Measurements from ENCODE around the gene HOXD13.

Gene HOXD13

GRCh38 chr2:176096986-176097819 is 4.7 kb downstream of the HOXD13 start:
- H3K27me3 ChIP-seq (ENCODE audit: low read length) = no peaks in the 10 kb centered on the region
- peak overlapping the region; percentile 42 for H3K4me3 ChIP-seq (ENCODE audit: insufficient read depth, low read length, poor library complexity, severe bottlenecking)
- H3K79me2 ChIP-seq (ENCODE audit: insufficient read depth, low read length) = no peaks in the 10 kb centered on the region
- H3K4me2 ChIP-seq (ENCODE audit: low read depth, low read length, poor library complexity, severe bottlenecking) = peak overlapping the region; percentile 67
- H4K20me1 ChIP-seq (ENCODE audit: low read depth, low read length) = no peaks in the 10 kb centered on the region
- no peak overlapping the region for H3K27ac ChIP-seq (ENCODE audit: low read depth, low read length)
- H2AFZ ChIP-seq (ENCODE audit: low read depth, low read length, severe bottlenecking) = peak overlapping the region; percentile 96
- H3K9me3 ChIP-seq (ENCODE audit: insufficient read depth, low read length) = no peaks in the 10 kb centered on the region
- TF ChIP-seq, protein P1, sequence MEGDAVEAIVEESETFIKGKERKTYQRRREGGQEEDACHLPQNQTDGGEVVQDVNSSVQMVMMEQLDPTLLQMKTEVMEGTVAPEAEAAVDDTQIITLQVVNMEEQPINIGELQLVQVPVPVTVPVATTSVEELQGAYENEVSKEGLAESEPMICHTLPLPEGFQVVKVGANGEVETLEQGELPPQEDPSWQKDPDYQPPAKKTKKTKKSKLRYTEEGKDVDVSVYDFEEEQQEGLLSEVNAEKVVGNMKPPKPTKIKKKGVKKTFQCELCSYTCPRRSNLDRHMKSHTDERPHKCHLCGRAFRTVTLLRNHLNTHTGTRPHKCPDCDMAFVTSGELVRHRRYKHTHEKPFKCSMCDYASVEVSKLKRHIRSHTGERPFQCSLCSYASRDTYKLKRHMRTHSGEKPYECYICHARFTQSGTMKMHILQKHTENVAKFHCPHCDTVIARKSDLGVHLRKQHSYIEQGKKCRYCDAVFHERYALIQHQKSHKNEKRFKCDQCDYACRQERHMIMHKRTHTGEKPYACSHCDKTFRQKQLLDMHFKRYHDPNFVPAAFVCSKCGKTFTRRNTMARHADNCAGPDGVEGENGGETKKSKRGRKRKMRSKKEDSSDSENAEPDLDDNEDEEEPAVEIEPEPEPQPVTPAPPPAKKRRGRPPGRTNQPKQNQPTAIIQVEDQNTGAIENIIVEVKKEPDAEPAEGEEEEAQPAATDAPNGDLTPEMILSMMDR (IDR thresholded peaks at IDR 0.05; ENCODE audit: insufficient read depth, low read length, poor library complexity, severe bottlenecking) = peak; percentile 26
- no peak for TF ChIP-seq EZH2phosphoT487 (conservative IDR thresholded peaks at IDR 0.05; ENCODE audit: low read length)
- no peaks in the 10 kb centered on the region for H3K36me3 ChIP-seq (ENCODE audit: low read length)
- no peaks in the 10 kb centered on the region for H3F3A ChIP-seq (ENCODE audit: insufficient read depth)
- H3K9me2 ChIP-seq (replicated peaks; ENCODE audit: insufficient read depth, low read length) = no peaks in the 10 kb centered on the region
- peak overlapping the region; percentile 47; the same call in 1 of the 2 replicates for H3K9ac ChIP-seq (ENCODE audit: low read length)

DNA sequence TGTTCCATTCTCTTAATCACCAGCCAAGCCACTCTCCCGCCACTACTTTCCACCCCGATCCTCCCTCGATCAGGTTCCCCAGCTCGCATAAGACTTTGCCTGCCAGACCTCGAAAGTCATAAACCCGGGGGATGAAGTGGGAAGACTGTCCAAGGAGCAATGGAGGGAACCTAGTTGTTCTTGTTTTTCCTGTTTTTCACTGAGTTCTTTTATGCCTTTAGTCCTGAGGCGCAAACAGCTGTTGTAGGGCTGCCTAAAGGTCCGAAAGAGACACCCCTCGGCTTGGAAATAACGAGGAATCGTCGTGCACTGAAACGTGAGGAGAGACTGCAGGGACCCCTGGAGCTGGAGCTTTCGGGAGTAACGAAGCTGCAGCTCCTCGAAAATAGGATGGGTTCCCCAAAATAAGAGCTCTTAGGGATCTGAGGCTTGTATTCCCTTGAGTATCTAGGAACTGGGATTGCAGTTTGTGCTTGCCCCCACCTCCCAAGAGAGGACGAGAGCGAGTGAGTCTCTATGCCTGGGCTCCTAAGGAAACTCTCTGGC is 5.4 kb downstream of the HOXD13 start:
- H3K27me3 ChIP-seq (ENCODE audit: low read length) = no peaks in the 10 kb centered on the region

DNA sequence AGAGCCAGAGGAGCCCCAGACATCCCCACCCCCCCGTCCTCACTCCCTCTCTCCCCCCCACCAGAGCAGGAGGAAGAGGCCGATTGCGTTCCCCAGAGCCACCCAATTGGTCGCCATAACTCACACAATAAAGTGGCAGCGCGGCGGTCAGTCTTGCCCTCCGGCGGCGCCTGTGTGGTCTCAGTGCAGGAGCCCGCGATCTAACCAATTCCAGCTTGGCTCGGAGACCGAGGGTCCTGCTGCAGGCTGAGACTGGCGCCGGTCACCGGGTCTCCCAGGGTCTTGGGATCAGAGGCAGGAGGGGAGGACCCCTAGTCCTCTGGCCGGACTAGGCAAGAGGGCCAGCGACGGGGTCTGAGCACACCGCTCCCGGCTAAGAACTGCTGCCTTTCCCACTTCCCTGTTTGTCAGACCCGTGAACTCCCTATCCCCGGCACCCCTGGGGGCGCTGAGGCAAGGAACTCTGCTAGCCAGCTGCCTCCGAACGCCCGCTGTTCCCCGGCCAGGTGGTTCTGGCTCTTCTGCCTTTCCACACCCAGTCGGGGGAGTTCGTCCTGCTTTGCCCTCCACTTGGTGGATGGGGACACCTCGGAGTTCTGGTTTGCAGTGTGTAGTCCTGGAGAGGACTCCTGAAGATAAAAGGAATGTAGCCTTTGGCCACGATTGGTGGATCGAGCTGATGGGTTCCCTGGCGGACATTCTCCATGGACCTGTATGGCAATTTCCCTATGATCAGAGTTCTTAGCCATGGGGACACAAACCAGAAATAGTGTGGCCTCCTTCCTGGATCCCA is 6.0 kb downstream of the HOXD13 start:
- Histone ChIP-seq H3K4me2 (ENCODE audit: low read depth, low read length, poor library complexity, severe bottlenecking) (no peak overlapping the region), H3K27ac (ENCODE audit: low read depth, low read length) (no peak overlapping the region), H3K4me3 (ENCODE audit: insufficient read depth, low read length, poor library complexity, severe bottlenecking) (no peak overlapping the region), H3K9me3 (ENCODE audit: insufficient read depth, low read length) (no peaks in the 10 kb centered on the region), H3K79me2 (ENCODE audit: insufficient read depth, low read length) (no peaks in the 10 kb centered on the region), H2AFZ (ENCODE audit: low read depth, low read length, severe bottlenecking) (no peak overlapping the region), H3K9me2 (replicated peaks; ENCODE audit: insufficient read depth, low read length) (no peaks in the 10 kb centered on the region), H3K9ac (ENCODE audit: low read length) (no peak overlapping the region), H3K27me3 (ENCODE audit: low read length) (no peaks in the 10 kb centered on the region), H3K36me3 (ENCODE audit: low read length) (no peaks in the 10 kb centered on the region), H3F3A (ENCODE audit: insufficient read depth) (no peaks in the 10 kb centered on the region), H4K20me1 (ENCODE audit: low read depth, low read length) (no peaks in the 10 kb centered on the region)
- TF ChIP-seq, protein P1 (IDR thresholded peaks at IDR 0.05; ENCODE audit: insufficient read depth, low read length, poor library complexity, severe bottlenecking) = no peak
- no peak for TF ChIP-seq EZH2phosphoT487 (conservative IDR thresholded peaks at IDR 0.05; ENCODE audit: low read length)

More for the DNA sequence above, 5.4 kb downstream of the HOXD13 start:
- TF ChIP-seq, protein P1 (IDR thresholded peaks at IDR 0.05; ENCODE audit: insufficient read depth, low read length, poor library complexity, severe bottlenecking) = no peak
- no peak for TF ChIP-seq EZH2phosphoT487 (conservative IDR thresholded peaks at IDR 0.05; ENCODE audit: low read length)
- H3K79me2 ChIP-seq (ENCODE audit: insufficient read depth, low read length) = no peaks in the 10 kb centered on the region
- H3K9ac ChIP-seq (ENCODE audit: low read length) = peak overlapping the region; percentile 47; the same call in 1 of the 2 replicates
- H3K36me3 ChIP-seq (ENCODE audit: low read length) = no peaks in the 10 kb centered on the region
- no peaks in the 10 kb centered on the region for H4K20me1 ChIP-seq (ENCODE audit: low read depth, low read length)
- H2AFZ ChIP-seq (ENCODE audit: low read depth, low read length, severe bottlenecking) = no peak overlapping the region
- H3K9me2 ChIP-seq (replicated peaks; ENCODE audit: insufficient read depth, low read length) = no peaks in the 10 kb centered on the region
- H3K27ac ChIP-seq (ENCODE audit: low read depth, low read length) = no peak overlapping the region
- H3K9me3 ChIP-seq (ENCODE audit: insufficient read depth, low read length) = no peaks in the 10 kb centered on the region
- peak overlapping the region; percentile 67 for H3K4me2 ChIP-seq (ENCODE audit: low read depth, low read length, poor library complexity, severe bottlenecking)
- H3K4me3 ChIP-seq (ENCODE audit: insufficient read depth, low read length, poor library complexity, severe bottlenecking) = no peak overlapping the region
- no peaks in the 10 kb centered on the region for H3F3A ChIP-seq (ENCODE audit: insufficient read depth)
